AG04450 (cell line): ENCODE measurements around the gene FAM186B. TPM values are rescaled to one million over a fixed set of nuclear protein-coding genes. Genes with fewer than 3 reads are reported as not detected.

Source experiments
- CTCF ChIA-PET: fragments of 300-600, 350-600 bp; formaldehyde crosslinking; extraction: SDS; loops from one replicate; lab custom pipeline; 2022; ENCODE audit warnings: antibody characterized with exemption, inconsistent platforms; lab: Charles Lee
- POLR2A ChIA-PET: fragments of 350-600 bp; formaldehyde crosslinking; extraction: SDS; loops from one replicate; lab custom pipeline; 2021; ENCODE audit warnings: antibody characterized with exemption, inconsistent platforms; lab: Yijun Ruan, JAX
- DNase-seq: peaks from one replicate; pipeline ENCODE4 v3.0.0-alpha.2; 2011; ENCODE audit warnings: low read depth, low spot score
- H3K27ac ChIP-seq: one replicate; pipeline ENCODE4 v1.5.1; 2012; ENCODE audit warnings: low read depth, low read length, control low read depth
- H3K27me3 ChIP-seq: one replicate; pipeline ENCODE4 v1.6.0; 2012; ENCODE audit warnings: low read length; ENCODE audit not compliant: control insufficient read depth, insufficient read depth
- H3K4me3 ChIP-seq: 2 replicates; pipeline ENCODE4 v1.5.1; 2011; ENCODE audit warnings: mild to moderate bottlenecking, low read depth, low read length, control low read depth
- H3K9me3 ChIP-seq: 2 replicates; pipeline ENCODE4 v1.5.1; 2012; ENCODE audit warnings: low read length; ENCODE audit not compliant: control insufficient read depth, insufficient read depth
- CTCF ChIP-seq: IDR thresholded peaks from 2 replicates; pipeline ENCODE4 v1.5.1; 2011; ENCODE audit warnings: low read depth, low read length, control low read depth, inconsistent platforms
- polyA plus RNA-seq: library from polyadenylated mRNA; depleted of rRNA; stranded (reverse); fragments of >200 nt; gene quantifications from 2 replicates; pipeline ENCODE4 v1.2.3, GENCODE V29; 2011

The FAM186B gene
- polyA plus RNA-seq, 1 experiment: 0.05 TPM

DNA sequence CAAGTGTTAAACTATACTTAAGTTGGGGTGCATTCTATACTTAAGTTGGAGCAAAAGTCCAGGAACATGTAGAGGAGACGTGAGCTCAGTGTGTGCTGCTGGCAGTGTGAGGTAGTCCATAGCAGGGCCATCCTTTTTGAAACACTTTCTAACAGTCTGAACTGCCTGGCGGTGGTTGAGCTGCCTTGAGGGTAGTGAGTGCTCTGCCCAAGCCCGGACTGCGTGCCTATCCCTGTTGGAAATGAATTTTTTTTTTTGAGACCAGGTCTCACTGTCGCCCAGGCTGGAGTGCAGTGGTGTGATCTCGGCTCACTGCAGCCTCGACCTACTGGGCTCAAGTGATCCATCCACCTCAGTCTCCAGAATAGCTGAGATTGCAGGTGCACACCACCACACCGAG lies 52.5 kb downstream of the FAM186B start:
- Histone ChIP-seq H3K4me3 (no peak overlapping the region), H3K27me3 (peaks cover 29% of the 10 kb centered on the region), H3K9me3 (no peaks in the 10 kb centered on the region; the same call in 1 of the 2 replicates), H3K27ac (no peak overlapping the region)
- ChIA-PET CTCF (interaction anchor here (0.7 to 2.1 kb wide), 2 partner anchors 211 to 221 kb away, joined by 4 to 11 read pairs; no protein-coding TSS in a partner anchor), POLR2A (no interaction called here)
- DNase-seq: no peak
- TF ChIP-seq CTCF: no peak

GRCh38 chr12:49552425-49552824 lies 53.0 kb downstream of the FAM186B start:
- DNase-seq: no peak
- H3K27ac ChIP-seq: no peak overlapping the region
- no peaks in the 10 kb centered on the region; the same call in 1 of the 2 replicates for H3K9me3 ChIP-seq
- no peak for TF ChIP-seq CTCF
- H3K4me3 ChIP-seq: no peak overlapping the region
- H3K27me3 ChIP-seq: peaks cover 33% of the 10 kb centered on the region
- CTCF ChIA-PET: interaction anchor here (0.7 to 2.1 kb wide), 3 partner anchors 211 to 264 kb away, joined by 4 to 11 read pairs (median 6); no protein-coding TSS in a partner anchor
- POLR2A ChIA-PET: no interaction called here

GRCh38 chr12:49552014-49552413 lies 53.4 kb downstream of the FAM186B start:
- no peak overlapping the region for H3K4me3 ChIP-seq
- no peak for TF ChIP-seq CTCF
- peaks cover 36% of the 10 kb centered on the region for H3K27me3 ChIP-seq
- no peak overlapping the region for H3K27ac ChIP-seq
- CTCF ChIA-PET: interaction anchor here (0.6 to 1.1 kb wide), 5 partner anchors 28 to 263 kb away, joined by 3 to 6 read pairs (median 4); no protein-coding TSS in a partner anchor
- H3K9me3 ChIP-seq: no peaks in the 10 kb centered on the region; the same call in 1 of the 2 replicates
- no peak for DNase-seq
- POLR2A ChIA-PET: no interaction called here

- Histone ChIP-seq H3K27ac (no peak overlapping the region), H3K27me3 (peaks cover 44% of the 10 kb centered on the region), H3K4me3 (no peak overlapping the region), H3K9me3 (no peaks in the 10 kb centered on the region; the same call in 1 of the 2 replicates)
- ChIA-PET POLR2A (interaction anchor here (0.7 kb wide), 1 partner anchor 258 kb away, joined by 12 read pairs; no protein-coding TSS in a partner anchor), CTCF (interaction anchor here (0.9 to 1.4 kb wide), 3 partner anchors 29 to 194 kb away, joined by 3 to 5 read pairs (median 4); no protein-coding TSS in a partner anchor)
- DNase-seq: no peak
- TF ChIP-seq CTCF: no peak
Measured at GRCh38 chr12:49550693-49551252, 54.7 kb downstream of the FAM186B start.
